Measurements from ENCODE around the gene PDAP1.

DNA sequence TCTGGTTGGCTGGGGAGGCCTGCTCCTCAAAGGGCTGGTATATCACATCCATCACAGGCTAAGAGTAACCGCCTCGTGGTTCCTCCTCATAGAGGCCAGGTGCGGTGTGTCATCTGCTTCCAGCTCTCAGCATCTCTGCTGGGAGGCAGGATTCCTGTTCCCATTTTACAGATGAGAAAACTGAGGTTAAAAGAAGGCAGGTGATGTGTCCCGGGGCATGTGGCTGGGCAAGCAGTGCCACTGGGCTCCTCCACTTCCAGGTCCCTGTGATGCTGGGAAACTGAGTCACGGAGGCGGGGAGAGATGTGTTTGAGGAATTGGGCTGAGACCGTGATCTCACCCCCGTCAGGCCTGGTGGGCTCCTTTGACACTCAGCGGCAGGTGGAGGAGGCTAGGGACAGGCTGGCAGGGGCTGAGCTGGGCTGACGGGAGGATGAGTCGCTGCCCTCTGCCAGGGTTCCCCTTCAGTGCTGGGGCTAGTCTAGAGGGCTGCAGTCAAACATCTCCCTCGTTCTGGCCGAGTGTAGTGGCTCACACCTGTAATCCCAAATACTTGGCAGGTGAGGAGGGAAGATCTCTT is 24.5 kb downstream of the PDAP1 start:
- TF ChIP-seq, protein P1, sequence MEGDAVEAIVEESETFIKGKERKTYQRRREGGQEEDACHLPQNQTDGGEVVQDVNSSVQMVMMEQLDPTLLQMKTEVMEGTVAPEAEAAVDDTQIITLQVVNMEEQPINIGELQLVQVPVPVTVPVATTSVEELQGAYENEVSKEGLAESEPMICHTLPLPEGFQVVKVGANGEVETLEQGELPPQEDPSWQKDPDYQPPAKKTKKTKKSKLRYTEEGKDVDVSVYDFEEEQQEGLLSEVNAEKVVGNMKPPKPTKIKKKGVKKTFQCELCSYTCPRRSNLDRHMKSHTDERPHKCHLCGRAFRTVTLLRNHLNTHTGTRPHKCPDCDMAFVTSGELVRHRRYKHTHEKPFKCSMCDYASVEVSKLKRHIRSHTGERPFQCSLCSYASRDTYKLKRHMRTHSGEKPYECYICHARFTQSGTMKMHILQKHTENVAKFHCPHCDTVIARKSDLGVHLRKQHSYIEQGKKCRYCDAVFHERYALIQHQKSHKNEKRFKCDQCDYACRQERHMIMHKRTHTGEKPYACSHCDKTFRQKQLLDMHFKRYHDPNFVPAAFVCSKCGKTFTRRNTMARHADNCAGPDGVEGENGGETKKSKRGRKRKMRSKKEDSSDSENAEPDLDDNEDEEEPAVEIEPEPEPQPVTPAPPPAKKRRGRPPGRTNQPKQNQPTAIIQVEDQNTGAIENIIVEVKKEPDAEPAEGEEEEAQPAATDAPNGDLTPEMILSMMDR (IDR thresholded peaks at IDR 0.05; ENCODE audit: low read depth, low read length, poor library complexity, severe bottlenecking) = no peak
- no peak for TF ChIP-seq EZH2phosphoT487 (IDR thresholded peaks at IDR 0.05; ENCODE audit: borderline replicate concordance, low read length)

Data from DOHH2 (cell line).